ENCODE data around the gene TBC1D4.
"Not testable (repeated sequence)": the region's sequence is repeated elsewhere in the genome, so short reads cannot be mapped to it uniquely, and the experiment has no call there.

The TBC1D4 gene

DNA sequence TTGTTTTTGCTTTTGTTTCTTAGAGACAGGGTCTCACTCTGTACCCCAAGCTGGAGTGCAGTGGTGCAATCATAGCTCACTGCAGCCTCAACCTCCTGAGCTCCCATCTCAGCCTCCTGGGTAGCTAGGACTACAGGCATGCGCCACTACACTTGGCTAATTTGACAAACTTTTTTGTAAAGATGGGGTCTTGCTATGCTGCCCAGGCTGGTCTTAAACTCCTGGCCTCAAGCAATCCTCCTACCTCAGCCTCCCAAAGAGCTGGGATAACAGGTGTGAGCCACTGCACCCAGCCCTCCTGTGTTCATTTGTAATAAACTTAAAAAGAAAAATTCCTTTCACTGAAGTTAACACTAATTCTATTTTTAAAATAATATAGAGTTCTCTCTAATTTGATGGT, 175.0 kb downstream of the TBC1D4 start:
- not testable (repeated sequence) for H3K4me3 ChIP-seq, H3K27ac ChIP-seq

DNA sequence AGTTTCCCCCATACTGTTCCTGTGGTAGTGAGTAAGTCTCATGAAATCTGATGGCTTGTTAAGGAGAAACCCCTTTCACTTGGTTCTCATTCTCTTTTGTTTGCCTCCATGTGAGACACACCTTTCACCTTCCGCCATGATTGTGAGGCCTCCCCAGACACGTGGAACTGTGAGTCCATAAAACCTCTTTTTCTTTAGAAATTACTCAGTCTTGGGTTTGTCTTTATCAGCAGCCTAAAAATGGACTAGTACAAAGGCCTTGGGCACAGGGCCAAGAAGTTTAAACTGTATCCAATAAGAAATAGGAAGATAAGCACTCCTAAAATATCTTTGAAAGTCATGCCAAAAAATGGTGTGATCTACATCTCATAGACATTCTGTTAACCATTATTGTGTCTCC, 176.9 kb downstream of the TBC1D4 start:
- no peak overlapping the region for H3K27ac ChIP-seq

DNA sequence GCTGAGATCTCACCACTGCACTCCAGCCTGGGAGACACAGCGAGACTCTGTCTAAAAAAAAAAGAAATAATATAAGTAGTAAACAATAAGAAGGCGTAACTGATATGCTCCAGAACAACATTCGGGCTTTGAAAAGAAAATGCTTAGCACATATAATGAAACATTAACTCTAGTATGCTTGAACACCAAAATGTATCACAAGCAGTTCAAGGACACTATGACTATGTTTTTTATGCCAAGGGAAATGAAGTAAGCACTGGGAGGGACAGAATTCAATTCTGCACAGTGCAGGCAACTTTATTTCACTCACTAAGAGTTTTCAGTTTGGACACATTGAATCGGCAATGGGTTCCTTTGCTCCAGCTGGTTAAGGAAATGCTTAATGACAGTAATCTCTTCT, 178.7 kb downstream of the TBC1D4 start:
- Histone ChIP-seq H3K27ac (no peak overlapping the region), H3K4me3 (no peak overlapping the region)

More for the DNA sequence above, 176.9 kb downstream of the TBC1D4 start:
- no peak overlapping the region for H3K4me3 ChIP-seq

DNA sequence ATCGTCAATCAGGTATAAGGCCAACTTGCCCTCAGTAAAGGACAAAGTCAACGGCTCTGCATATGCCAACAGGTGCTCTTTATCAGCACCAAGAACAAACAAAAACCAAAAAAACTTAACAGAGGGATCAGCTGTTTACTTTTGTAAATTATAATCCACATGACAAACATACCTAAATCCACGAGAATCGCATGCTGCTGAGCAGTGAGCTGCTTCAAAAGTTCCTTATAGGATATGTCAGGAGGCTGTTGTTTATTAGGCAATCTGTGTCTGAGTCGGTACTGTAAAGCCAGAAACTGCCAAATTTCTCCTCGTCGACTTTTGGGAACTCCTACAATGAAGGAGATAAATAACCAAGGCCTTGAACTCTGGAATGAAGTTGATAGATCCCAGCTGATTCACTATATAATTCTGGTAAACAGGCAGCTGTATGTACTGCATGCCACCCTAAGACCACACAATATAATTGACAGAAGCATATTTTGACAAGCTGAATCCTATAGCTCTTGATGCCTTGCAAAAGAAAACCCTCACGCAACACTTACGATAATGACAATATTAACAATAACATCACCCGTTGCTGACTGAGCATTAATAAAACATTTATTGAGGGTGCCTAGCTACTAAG, 179.8 kb downstream of the TBC1D4 start:
- no peak overlapping the region for H3K27ac ChIP-seq

DNA sequence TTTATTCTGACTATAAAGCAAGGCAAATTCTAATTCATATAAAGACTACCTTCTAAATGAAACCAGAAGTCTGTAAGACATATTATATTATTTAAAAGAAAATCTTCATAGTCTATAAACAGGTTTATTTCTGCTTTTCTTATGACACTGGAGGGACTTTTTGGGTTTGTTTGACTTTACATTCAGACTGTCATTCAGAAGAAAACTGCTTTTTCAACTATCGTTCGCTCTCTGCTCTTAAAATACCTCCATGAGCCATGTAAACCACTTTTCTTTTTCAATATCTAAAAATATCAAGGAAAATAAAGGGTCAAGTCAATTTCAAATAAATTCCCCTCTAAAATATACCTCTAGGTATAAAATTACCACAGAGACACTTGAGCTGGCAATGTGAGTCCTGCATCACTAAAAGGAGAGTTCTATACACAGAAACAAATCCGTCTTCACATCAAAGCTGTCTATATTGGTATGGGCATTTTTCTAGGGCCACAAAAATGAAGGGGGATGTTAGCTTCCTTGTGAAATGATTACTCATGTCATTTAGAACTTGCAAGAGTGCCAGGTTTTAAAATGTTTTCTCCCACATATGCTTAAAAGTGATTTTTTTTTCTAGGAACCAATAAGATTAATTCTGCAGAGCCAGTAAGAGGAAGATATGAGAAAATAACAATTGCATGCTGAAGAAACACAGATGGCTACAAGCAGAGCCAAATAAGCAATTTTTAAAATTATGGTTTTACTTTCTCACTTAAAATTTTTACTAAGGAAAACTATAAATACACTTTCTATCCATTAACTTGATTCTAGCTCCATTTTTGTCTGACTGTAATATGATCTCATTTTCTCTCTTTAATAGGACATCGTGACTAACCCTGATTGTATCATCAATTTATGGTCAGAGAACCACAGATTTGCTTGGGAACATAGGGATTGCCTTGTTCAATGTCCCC, 181.8 kb downstream of the TBC1D4 start:
- Histone ChIP-seq H3K4me3 (no peak overlapping the region), H3K27ac (peak overlapping the region in 2 of 21 experiments; percentile 17 to 21)

More for the DNA sequence above, 179.8 kb downstream of the TBC1D4 start:
- H3K4me3 ChIP-seq: no peak overlapping the region

DNA sequence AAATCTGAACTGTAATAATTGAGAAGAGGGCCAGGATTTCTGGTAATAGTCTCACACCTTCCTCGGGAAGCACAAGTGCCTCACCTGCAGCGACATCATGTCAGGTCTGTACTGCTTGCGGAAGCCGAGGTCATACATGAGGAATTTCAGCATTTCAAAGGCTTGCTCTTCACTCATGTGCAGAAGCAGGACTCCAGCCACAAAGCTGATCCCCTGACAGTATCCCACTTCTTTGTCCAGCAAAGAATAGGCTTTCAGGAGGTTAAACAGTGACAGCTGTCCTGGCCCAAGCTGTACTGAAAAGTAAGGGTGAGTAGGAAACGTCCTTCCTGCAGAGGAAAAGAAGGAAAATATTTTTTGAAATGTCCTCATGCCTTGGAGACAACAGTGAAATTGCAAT, 182.7 kb downstream of the TBC1D4 start:
- Histone ChIP-seq H3K27ac (no peak overlapping the region), H3K4me3 (no peak overlapping the region)

DNA sequence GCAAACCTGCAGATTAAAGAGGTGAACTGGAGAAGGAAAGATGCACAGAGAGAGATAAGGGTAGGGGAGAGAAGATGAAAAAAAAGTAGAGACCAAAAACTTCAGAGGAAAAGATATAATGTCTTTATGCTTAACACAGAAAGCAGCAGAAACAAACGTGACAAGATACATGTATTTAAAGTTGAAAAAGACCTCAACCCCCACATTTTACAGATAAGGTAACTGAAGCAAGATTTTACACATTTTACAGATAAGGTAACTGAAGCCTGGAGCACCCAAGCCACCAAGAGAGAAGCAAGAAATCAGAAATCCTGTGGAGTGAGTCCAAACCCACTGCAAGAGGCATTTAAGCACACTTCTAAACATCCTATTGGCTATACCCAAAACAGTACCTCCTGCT, 185.3 kb downstream of the TBC1D4 start:
- no peak overlapping the region for H3K27ac ChIP-seq
- no peak overlapping the region for H3K4me3 ChIP-seq

DNA sequence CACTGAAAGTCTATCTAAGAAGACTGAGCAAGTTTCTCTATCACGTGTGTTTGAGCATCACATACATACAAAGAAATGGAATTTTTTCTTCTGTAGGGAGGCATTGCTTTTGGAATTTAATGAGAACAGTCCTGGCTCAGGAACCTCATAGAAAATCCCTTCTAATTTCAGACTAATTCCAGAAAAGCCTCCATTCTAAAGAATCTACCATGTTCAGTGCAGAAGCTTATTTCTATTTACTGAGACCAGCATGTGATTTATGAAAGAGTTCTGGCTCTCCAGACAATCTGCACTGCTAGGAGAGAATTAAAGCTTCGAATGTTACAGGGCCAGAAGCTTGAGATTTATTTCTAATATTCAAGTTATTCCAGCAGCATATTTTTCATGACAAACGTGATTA, 186.8 kb downstream of the TBC1D4 start:
- Histone ChIP-seq H3K27ac (no peak overlapping the region), H3K4me3 (no peak overlapping the region)

DNA sequence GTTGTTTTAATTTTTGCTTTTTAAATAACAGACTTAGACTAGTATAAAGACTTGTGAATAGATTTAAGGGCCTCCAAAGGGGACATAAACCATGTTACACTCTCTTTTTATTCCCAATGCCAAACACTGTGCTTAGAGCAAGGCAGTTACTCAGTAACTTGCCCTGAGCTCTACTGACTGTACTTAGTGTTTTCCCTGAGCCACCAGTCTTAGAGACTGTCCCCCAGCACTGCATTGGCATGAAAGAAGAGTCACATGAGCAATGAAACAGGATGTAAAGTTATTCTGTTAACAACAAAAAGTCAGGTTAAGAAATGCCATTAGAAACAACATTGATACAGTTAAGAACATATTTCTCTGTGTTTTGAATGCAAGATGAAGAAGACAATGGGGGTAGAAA, 187.9 kb downstream of the TBC1D4 start:
- H3K27ac ChIP-seq: no peak overlapping the region
- no peak overlapping the region for H3K4me3 ChIP-seq

DNA sequence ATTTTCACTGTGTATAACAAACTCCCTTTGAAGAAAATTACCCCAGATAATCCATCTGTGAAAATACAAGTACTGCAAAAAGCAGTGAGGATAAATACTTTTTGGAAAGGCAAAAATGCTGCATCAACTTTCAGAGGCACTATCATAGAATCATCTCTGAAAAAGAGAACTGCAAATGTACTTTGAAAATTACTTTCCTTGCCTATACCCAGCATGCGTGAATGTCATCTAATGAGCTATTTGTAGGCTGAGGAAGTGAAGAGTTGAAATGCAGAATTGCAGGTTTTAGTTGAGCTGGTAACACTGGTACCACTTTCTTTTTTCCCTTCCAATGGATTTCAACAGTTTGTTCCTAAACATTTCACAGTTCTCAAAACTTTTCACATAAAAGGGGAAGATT, 196.7 kb downstream of the TBC1D4 start:
- Histone ChIP-seq H3K27ac (no peak overlapping the region), H3K4me3 (no peak overlapping the region)

DNA sequence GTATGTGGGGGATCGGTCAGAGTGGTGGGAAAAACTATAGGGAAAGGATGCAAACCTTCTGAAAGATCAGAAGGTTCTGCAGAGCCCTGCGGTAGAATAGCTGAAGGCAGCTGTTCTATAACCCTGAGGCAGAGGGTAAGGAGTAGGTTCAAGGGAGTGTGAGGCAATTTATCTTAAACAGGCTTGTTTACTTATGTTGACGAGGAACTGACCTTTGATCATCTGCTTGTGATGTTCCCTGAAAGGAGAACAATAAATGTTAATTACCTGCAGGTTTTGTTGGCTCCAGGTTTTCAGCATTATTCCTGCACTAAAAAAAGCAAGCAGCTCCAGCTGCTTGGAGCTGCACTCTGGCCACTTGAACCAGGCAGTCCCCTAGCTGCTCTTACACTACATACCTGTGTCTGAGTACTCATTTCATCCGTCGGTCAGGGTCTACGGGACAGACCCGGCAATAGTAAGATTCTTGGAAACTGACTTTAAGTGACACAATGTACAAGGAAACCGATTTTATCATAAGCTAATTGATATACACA, 202.1 kb downstream of the TBC1D4 start:
- Histone ChIP-seq H3K4me3 (no peak overlapping the region), H3K27ac (no peak overlapping the region)

DNA sequence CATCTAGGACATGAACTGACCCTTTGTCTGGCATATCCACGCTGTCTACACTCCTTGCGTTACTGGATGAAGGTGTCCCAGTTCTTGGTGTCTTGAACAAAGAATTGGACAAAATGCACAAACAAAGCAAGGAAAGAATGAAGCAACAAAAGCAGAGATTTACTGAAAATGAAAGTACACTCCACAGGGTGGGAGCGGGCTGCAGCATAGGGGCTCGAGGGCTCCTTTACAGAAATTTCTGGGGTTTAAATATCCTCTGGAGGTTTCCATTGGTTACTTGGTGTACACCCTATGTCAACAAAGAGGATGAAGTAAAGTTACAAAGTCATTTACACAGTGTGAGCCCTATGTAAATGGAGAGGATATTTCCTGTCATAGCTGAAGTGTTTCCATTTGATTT, 208.3 kb downstream of the TBC1D4 start:
- not testable (repeated sequence) for H3K4me3 ChIP-seq, H3K27ac ChIP-seq

DNA sequence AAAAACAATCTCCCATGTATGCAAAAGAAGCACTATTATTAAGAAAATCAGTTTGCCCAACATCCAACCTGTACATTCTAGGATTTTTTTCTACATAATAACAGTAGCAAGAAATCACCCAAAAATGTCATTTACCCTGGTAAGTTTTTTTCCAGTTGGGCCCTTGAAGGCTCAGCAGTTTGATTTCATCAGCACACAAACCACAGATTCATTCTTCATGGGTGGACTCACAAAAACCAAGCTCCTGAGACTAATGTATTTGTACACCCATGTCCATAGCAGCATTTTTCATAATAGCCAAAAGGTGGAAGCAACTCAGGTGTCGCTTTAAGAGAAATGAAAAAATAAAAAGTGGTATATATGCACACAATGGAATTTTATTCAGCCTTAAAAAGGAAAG, 210.1 kb downstream of the TBC1D4 start:
- H3K4me3 ChIP-seq: no peak overlapping the region
- H3K27ac ChIP-seq: no peak overlapping the region

DNA sequence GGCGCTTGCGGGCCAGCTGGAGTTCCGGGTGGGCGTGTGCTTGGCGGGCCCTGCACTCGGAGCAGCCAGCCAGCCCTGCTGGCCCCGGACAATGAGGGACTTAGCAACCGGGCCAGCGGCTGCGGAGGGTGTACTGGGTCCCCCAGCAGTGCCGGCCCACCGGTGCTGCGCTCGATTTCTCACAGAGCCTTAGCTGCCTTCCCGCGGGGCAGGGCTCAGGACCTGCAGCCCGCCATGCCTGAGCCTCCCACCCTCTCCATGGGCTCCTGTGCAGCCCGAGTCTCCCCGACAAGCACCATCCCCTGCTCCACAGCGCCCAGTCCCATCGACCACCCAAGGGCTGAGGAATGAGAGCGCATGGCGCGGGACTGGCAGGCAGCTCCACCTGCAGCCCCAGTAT, 213.5 kb downstream of the TBC1D4 start:
- H3K4me3 ChIP-seq, H3K27ac ChIP-seq: not testable (repeated sequence)

DNA sequence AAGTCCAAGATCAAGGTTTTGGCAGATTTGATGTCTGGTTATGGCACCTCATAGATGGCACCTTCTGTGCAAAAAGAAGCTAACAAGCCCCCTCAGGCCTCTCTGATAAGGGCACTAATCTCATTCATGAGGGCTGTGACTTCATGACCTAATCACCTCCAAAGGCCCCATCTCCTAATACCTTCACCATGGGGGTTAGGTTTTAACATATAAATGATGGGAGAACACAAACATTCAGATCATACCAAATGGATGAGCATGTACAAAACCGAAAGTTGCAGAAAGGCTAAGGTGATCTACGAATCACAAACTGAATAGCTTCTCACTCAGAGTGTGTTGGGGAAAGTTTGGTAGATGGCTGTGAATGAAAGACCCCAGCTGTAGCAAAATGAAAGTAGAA, 217.4 kb downstream of the TBC1D4 start:
- no peak overlapping the region for H3K27ac ChIP-seq

DNA sequence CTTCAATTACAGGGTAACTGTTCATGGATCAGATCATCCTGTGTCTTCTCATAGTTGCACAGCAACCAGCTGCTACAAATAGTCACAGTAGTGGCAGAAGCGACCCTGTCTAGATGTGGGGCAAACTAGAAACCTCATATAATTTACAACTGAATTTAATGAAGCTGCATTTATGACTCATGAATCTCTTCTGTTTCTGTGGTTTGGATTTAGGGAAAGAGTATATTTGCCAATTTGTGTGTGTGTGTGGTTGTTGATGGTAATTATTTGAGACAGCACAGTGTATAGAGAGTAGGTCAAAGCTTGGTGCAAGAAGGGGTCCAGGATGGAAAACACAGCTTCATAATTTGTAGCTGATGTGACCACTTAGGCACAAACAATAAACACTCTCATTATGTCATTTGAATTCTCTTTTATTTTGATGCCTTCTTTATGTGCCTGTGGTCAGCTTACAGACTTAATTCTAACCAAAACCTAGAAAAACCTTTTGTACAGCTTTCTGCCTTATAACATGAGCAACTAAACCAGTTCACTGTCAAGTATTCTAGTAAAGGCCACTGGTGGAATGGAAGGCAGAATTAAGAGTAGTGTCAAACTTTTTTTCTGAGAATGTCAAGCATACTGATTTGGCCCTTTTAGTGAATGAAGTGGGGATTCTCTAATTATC, 218.1 kb downstream of the TBC1D4 start:
- no peak overlapping the region for H3K27ac ChIP-seq
- no peak overlapping the region for H3K4me3 ChIP-seq

More for the DNA sequence above, 217.4 kb downstream of the TBC1D4 start:
- H3K4me3 ChIP-seq: no peak overlapping the region

DNA sequence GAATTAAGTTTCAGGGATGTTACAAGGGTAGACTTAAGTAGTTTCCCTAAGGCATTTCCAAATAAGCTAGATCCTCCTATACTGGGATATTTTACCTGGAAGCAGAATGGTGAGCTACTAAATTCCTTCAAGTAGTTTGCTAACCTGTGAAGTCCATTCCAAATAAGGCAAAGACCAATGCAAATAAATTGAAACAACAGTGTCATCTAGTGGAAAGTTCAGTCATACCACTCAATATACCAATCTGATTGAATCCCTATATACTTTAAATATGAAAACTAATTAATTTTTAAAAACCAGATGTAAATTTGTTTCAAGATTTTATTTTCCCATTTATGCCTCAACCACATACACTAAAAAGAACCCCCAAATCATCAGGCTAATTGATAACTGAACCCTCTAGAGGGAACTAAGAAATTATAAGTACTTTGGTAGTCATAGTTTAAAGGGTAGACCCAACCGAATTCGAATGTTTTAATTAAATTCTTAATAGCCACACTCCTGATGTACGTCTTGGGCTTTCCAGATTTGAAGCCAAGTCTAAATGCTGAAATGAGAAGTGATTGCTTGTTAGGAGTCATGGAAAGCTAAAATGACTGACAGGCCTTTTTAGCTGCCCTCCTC, 223.7 kb downstream of the TBC1D4 start:
- H3K4me3 ChIP-seq: no peak overlapping the region
- no peak overlapping the region for H3K27ac ChIP-seq

DNA sequence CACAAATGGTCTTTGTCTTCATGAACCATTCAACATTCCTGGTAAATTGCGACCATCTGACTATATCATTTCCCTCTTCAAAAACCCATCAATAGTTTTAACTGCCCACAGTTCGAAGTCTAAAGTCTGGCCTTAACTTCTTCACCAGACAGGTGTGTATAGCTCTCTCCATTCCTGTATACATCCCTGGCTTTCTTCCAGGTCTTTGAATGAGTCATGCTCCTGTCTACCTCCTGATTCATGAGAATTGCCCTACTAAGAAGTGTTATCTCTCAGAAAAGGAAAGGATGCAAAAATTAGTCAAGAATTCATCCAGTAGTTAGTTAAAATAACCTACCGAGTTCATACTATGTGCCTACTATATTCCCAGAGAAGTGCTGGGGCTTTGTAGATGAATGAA, 225.0 kb downstream of the TBC1D4 start:
- H3K4me3 ChIP-seq: no peak overlapping the region
- no peak overlapping the region for H3K27ac ChIP-seq

DNA sequence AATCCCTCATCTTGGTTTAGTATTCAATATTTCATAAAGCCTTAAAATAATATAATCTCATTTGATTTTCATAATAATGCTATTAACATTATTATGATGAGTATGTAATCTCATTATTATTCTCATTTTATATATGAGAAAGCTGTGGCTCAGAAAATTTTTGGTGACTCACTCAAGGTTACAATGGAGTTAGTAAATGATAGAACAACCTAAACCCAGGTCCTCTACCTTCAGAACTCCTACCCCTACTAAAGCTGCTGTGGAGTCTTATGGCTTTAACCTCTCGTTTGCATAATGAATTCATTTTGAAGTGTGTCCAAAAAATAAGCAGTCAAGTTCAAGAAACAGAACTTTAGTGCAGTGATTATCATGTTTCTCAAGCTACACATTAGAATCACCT, 226.3 kb downstream of the TBC1D4 start:
- no peak overlapping the region for H3K27ac ChIP-seq
- H3K4me3 ChIP-seq: no peak overlapping the region

DNA sequence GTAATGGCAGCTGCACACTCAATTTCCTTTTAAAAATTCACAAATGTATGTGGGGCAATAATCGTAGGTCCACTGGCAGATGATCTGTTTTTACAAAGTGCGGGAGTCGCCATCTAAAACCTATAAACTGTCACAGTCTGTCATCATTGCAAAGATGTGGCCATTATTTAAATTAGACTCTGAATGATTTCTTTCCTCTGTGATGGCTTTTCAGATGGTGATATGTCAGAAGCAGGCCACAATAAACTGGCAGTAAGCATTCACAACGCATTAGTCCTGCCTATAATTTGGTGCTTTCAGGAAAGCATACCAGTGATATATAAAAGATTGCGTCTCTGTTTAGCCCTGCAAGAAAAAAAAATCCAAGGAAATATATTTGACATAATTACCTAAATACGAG, 226.8 kb downstream of the TBC1D4 start:
- H3K27ac ChIP-seq: no peak overlapping the region

More for the DNA sequence above, 226.8 kb downstream of the TBC1D4 start:
- no peak overlapping the region for H3K4me3 ChIP-seq
